ENCODE results near the gene IFT172.

The IFT172 gene

GRCh38 chr2:27431395-27431794 lies 58.1 kb downstream of the IFT172 start:
- Histone ChIP-seq H3K4me2 (ENCODE audit: low read length) (no peak overlapping the region), H3K27me3 (ENCODE audit: control insufficient read depth, low read length) (no peaks in the 10 kb centered on the region), H3K4me1 (ENCODE audit: control insufficient read depth, low read length) (peaks cover 22% of the 10 kb centered on the region), H3K79me2 (ENCODE audit: control insufficient read depth, low read length) (peaks cover 38% of the 10 kb centered on the region), H3K4me3 (ENCODE audit: low read length) (no peak overlapping the region), H3F3A (ENCODE audit: control insufficient read depth, insufficient read depth) (no peaks in the 10 kb centered on the region), H4K20me1 (ENCODE audit: control insufficient read depth, insufficient read depth, low read depth, low read length) (peaks cover 3% of the 10 kb centered on the region; the same call in 1 of the 2 replicates), H3K27ac (ENCODE audit: low read depth, low read length) (no peak overlapping the region), H3K9me2 (replicated peaks; ENCODE audit: control insufficient read depth, low read length) (no peaks in the 10 kb centered on the region), H3K36me3 (ENCODE audit: control insufficient read depth, low read length) (peaks cover 34% of the 10 kb centered on the region), H3K9me3 (ENCODE audit: control insufficient read depth, insufficient read depth, low read length) (no peaks in the 10 kb centered on the region)
- TF ChIP-seq CTCF (IDR thresholded peaks at IDR 0.05; ENCODE audit: low read depth, low read length, poor library complexity, severe bottlenecking) (no peak), EZH2phosphoT487 (IDR thresholded peaks at IDR 0.05; ENCODE audit: borderline replicate concordance, low read length) (no peak)

GRCh38 chr2:27428978-27429541 lies 60.5 kb downstream of the IFT172 start:
- peaks cover 38% of the 10 kb centered on the region for H3K79me2 ChIP-seq (ENCODE audit: control insufficient read depth, low read length)
- peaks cover 22% of the 10 kb centered on the region for H3K4me1 ChIP-seq (ENCODE audit: control insufficient read depth, low read length)
- no peaks in the 10 kb centered on the region for H3F3A ChIP-seq (ENCODE audit: control insufficient read depth, insufficient read depth)
- peak overlapping the region; percentile 67 for H3K27ac ChIP-seq (ENCODE audit: low read depth, low read length)
- no peaks in the 10 kb centered on the region for H3K9me3 ChIP-seq (ENCODE audit: control insufficient read depth, insufficient read depth, low read length)
- H3K27me3 ChIP-seq (ENCODE audit: control insufficient read depth, low read length) = no peaks in the 10 kb centered on the region
- H3K9me2 ChIP-seq (replicated peaks; ENCODE audit: control insufficient read depth, low read length) = no peaks in the 10 kb centered on the region
- peak overlapping the region; percentile 100 for H3K4me3 ChIP-seq (ENCODE audit: low read length)
- TF ChIP-seq CTCF (IDR thresholded peaks at IDR 0.05; ENCODE audit: low read depth, low read length, poor library complexity, severe bottlenecking) (no peak), EZH2phosphoT487 (IDR thresholded peaks at IDR 0.05; ENCODE audit: borderline replicate concordance, low read length) (no peak)
- H3K36me3 ChIP-seq (ENCODE audit: control insufficient read depth, low read length) = peaks cover 11% of the 10 kb centered on the region
- peak overlapping the region; percentile 98 for H3K4me2 ChIP-seq (ENCODE audit: low read length)
- H4K20me1 ChIP-seq (ENCODE audit: control insufficient read depth, insufficient read depth, low read depth, low read length) = peaks cover 3% of the 10 kb centered on the region; the same call in 1 of the 2 replicates

- peaks cover 5% of the 10 kb centered on the region for H3K36me3 ChIP-seq (ENCODE audit: control insufficient read depth, low read length)
- peaks cover 3% of the 10 kb centered on the region; the same call in 1 of the 2 replicates for H4K20me1 ChIP-seq (ENCODE audit: control insufficient read depth, insufficient read depth, low read depth, low read length)
- H3K4me3 ChIP-seq (ENCODE audit: low read length) = peak within 1 kb of the TSS; percentile 100
- no peaks in the 10 kb centered on the region for H3K9me2 ChIP-seq (replicated peaks; ENCODE audit: control insufficient read depth, low read length)
- no peaks in the 10 kb centered on the region for H3F3A ChIP-seq (ENCODE audit: control insufficient read depth, insufficient read depth)
- peaks cover 38% of the 10 kb centered on the region for H3K79me2 ChIP-seq (ENCODE audit: control insufficient read depth, low read length)
- peak within 1 kb of the TSS; percentile 67 for H3K27ac ChIP-seq (ENCODE audit: low read depth, low read length)
- no peaks in the 10 kb centered on the region for H3K27me3 ChIP-seq (ENCODE audit: control insufficient read depth, low read length)
- peaks cover 22% of the 10 kb centered on the region for H3K4me1 ChIP-seq (ENCODE audit: control insufficient read depth, low read length)
- H3K9me3 ChIP-seq (ENCODE audit: control insufficient read depth, insufficient read depth, low read length) = no peaks in the 10 kb centered on the region
- H3K4me2 ChIP-seq (ENCODE audit: low read length) = peak within 1 kb of the TSS; percentile 98
- TF ChIP-seq EZH2phosphoT487 (IDR thresholded peaks at IDR 0.05; ENCODE audit: borderline replicate concordance, low read length) (no peak), CTCF (IDR thresholded peaks at IDR 0.05; ENCODE audit: low read depth, low read length, poor library complexity, severe bottlenecking) (peak; percentile 44)
Measured at GRCh38 chr2:27428213-27428977, 61.1 kb downstream of the IFT172 start, which contains the start of gene NRBP1. Gene NRBP1 (plus strand): TSS chr2:27428631. CDS start chr2:27433274, 4,643 bp downstream.

Measured in DOHH2 (cell line).